HepG2 (cell line): ENCODE results near the gene AUH.

ENCODE experiments used
- BRF2 ChIP-seq: sonication (generic); formaldehyde crosslinking; IDR thresholded peaks from 2 replicates; pipeline ENCODE4 v1.8.1; 2022; ENCODE audit warnings: mild to moderate bottlenecking, missing genetic modification reagents
- FUBP1 ChIP-seq: sonication (generic); formaldehyde crosslinking; IDR thresholded peaks from 2 replicates; pipeline ENCODE4 v1.5.1; 2020; ENCODE audit warnings: missing genetic modification reagents, mild to moderate bottlenecking, borderline replicate concordance
- TF ChIP-seq, protein P1 (sequence below): IDR thresholded peaks from 2 replicates; pipeline ENCODE4 v1.6.1; 2016; ENCODE audit warnings: missing biosample characterization, missing genetic modification reagents, low read depth

DNA sequence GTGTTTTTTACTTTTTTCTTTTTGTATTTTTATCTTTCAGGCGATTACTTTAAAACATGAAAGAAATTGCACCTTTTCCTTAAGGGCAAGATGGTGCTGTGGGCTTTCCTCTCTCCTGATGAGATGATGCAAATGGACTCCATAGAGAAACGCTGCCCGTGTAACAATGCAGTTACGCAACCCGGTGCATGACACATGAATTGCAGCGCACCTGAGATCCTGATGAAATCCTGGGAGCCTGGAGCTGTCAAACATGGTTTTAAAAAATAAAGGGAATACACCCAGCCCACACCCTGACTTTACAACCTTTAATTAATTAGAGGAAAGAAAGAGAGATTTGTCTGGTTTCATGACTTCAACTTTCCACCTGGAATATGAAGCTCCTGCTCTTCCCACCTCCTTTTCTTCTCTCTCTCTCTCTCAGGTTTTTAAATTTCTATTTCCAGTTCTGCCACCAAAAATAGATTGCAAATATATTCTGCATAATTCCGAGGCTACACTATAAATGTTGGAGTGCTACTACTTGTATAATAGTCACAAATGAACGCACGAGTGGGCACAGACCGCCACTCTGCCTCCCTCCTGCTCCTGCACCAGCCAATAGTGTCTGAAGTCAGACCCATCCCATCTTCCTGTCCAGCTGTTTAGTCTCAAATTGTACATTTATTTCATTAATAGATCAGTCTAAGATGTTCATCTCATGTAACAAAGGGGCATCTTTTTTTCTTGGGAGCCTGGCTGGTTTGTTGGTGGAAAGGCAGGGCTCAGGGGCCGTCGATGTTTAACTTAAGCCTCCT lies 179.1 kb downstream of the AUH start:
- no peak for TF ChIP-seq BRF2 (CRISPR knock-in tag)
- TF ChIP-seq FUBP1 (CRISPR knock-in tag) = no peak
- TF ChIP-seq, protein P1, sequence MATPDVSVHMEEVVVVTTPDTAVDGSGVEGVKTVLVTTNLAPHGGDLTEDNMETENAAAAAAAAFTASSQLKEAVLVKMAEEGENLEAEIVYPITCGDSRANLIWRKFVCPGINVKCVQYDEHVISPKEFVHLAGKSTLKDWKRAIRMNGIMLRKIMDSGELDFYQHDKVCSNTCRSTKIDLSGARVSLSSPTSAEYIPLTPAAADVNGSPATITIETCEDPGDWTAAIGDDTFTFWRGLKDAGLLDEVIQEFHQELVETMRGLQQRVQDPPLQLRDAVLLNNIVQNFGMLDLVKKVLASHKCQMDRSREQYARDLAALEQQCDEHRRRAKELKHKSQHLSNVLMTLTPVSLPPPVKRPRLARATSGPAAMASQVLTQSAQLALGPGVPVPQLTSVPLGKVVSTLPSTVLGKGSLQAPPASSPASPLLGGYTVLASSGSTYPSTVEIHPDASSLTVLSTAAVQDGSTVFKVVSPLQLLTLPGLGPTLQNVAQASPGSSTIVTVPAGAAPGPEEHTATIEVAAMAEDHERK (CRISPR knock-in tag) = no peak
